Neural cell (in vitro differentiated cells): Measurements from ENCODE around the gene ATG2A. TPM values are rescaled to one million over a fixed set of nuclear protein-coding genes. Genes with fewer than 3 reads are reported as not detected.

Experiments used
- H2AFZ ChIP-seq: fragments of 200-600, 300-800 bp; sonication (generic), shearing (Covaris generic); 2 replicates; pipeline ENCODE4 v1.6.0; 2014; ENCODE audit warnings: low read depth, mild to moderate bottlenecking, antibody characterized with exemption, low read length, moderate library complexity
- H3F3A ChIP-seq: fragments of 200-600 bp; shearing (Covaris generic); 2 replicates; pipeline ENCODE4 v1.6.1; 2016; ENCODE audit warnings: mild to moderate bottlenecking, moderate library complexity, mixed read lengths, antibody characterized with exemption, low read length; ENCODE audit not compliant: insufficient read depth, poor library complexity, severe bottlenecking
- H3K27ac ChIP-seq: fragments of 200-600, 300-800 bp; sonication (generic), shearing (Covaris generic); 2 replicates; pipeline ENCODE4 v1.5.1; 2014; ENCODE audit warnings: mild to moderate bottlenecking, low read length, moderate library complexity
- H3K27me3 ChIP-seq: fragments of 300-800, 200-600 bp; sonication (generic), shearing (Covaris generic); 2 replicates; pipeline ENCODE4 v1.6.0; 2014; ENCODE audit warnings: mild to moderate bottlenecking, low read depth, low read length, moderate library complexity; ENCODE audit not compliant: insufficient read depth
- H3K36me3 ChIP-seq: fragments of 300-800, 200-600 bp; sonication (generic), shearing (Covaris generic); 2 replicates; pipeline ENCODE4 v1.5.1; 2014; ENCODE audit warnings: mild to moderate bottlenecking, antibody characterized with exemption, low read length, moderate library complexity; ENCODE audit not compliant: insufficient read depth
- H3K4me2 ChIP-seq: fragments of 300-800, 200-600 bp; sonication (generic), shearing (Covaris generic); 2 replicates; pipeline ENCODE4 v1.6.0; 2014; ENCODE audit warnings: mild to moderate bottlenecking, low read length
- H3K4me3 ChIP-seq: fragments of 300-800, 200-600 bp; sonication (generic), shearing (Covaris generic); 2 replicates; pipeline ENCODE4 v1.5.1; 2014; ENCODE audit warnings: mild to moderate bottlenecking, low read length, moderate library complexity
- H3K79me2 ChIP-seq: fragments of 200-600 bp; shearing (Covaris generic); replicated peaks from 2 replicates; pipeline ENCODE4 v1.6.0; 2014; ENCODE audit warnings: mild to moderate bottlenecking, low read length, moderate library complexity; ENCODE audit not compliant: insufficient read depth
- H3K9ac ChIP-seq: fragments of 300-800, 200-600 bp; sonication (generic), shearing (Covaris generic); 2 replicates; pipeline ENCODE4 v1.6.1; 2016; ENCODE audit warnings: mild to moderate bottlenecking, low read length, mixed read lengths
- H3K9me2 ChIP-seq: fragments of 200-600 bp; shearing (Covaris generic); 2 replicates; pipeline ENCODE4 v1.6.1; 2016; ENCODE audit warnings: mild to moderate bottlenecking, low read length, mixed read lengths; ENCODE audit not compliant: insufficient read depth
- H3K9me3 ChIP-seq: fragments of 200-600, 300-800 bp; sonication (generic), shearing (Covaris generic); 2 replicates; pipeline ENCODE4 v1.6.1; 2016; ENCODE audit warnings: mild to moderate bottlenecking, mixed run types, low read length, moderate library complexity, mixed read lengths
- H4K20me1 ChIP-seq: fragments of 200-600 bp; shearing (Covaris generic); 2 replicates; pipeline ENCODE4 v1.6.1; 2016; ENCODE audit warnings: mild to moderate bottlenecking, mixed run types; ENCODE audit not compliant: insufficient read depth
- CTCF ChIP-seq: fragments of 450-650 bp; IDR thresholded peaks from 2 replicates; pipeline ENCODE4 v1.5.1; 2014; ENCODE audit warnings: antibody characterized with exemption, mild to moderate bottlenecking, moderate library complexity; ENCODE audit not compliant: poor library complexity, severe bottlenecking
- EP300 ChIP-seq: fragments of 450-650 bp; conservative IDR thresholded peaks from 2 replicates; pipeline ENCODE4 v1.6.1; 2014; ENCODE audit warnings: antibody characterized with exemption, mild to moderate bottlenecking, moderate library complexity; ENCODE audit not compliant: poor library complexity, severe bottlenecking
- EZH2 ChIP-seq: fragments of 200-600, 300-800 bp; shearing (Covaris generic), sonication (generic); IDR thresholded peaks from 2 replicates; pipeline ENCODE4 v1.6.1; 2014; ENCODE audit warnings: antibody characterized with exemption, low read length, borderline replicate concordance, mild to moderate bottlenecking; ENCODE audit not compliant: insufficient read depth, poor library complexity, severe bottlenecking
- MXI1 ChIP-seq: fragments of 450-650 bp; conservative IDR thresholded peaks from 2 replicates; pipeline ENCODE4 v1.6.1; 2014; ENCODE audit warnings: antibody characterized with exemption, mild to moderate bottlenecking; ENCODE audit not compliant: poor library complexity, severe bottlenecking
- POLR2AphosphoS5 ChIP-seq: IDR thresholded peaks from 2 replicates; pipeline ENCODE4 v1.6.1; 2012
- RAD21 ChIP-seq: fragments of 450-650 bp; conservative IDR thresholded peaks from 2 replicates; pipeline ENCODE4 v1.6.1; 2014; ENCODE audit warnings: antibody characterized with exemption, mild to moderate bottlenecking, moderate library complexity
- REST ChIP-seq: IDR thresholded peaks from 2 replicates; pipeline ENCODE4 v1.6.1; 2012; ENCODE audit warnings: borderline replicate concordance
- SMC3 ChIP-seq: fragments of 450-650 bp; conservative IDR thresholded peaks from 2 replicates; pipeline ENCODE4 v1.6.1; 2014; ENCODE audit warnings: antibody characterized with exemption, mild to moderate bottlenecking, moderate library complexity; ENCODE audit not compliant: poor library complexity
- TAF1 ChIP-seq: IDR thresholded peaks from 2 replicates; pipeline ENCODE4 v1.6.1; 2012; ENCODE audit warnings: low read depth
- polyA plus RNA-seq: library from polyadenylated mRNA; depleted of rRNA; stranded (reverse); fragments of >200 nt; gene quantifications from 2 replicates; pipeline ENCODE4 v1.2.3, GENCODE V29; 2014

Gene ATG2A
- polyA plus RNA-seq, 1 donor from 2014 or later = 7.5 TPM

- no peaks in the 10 kb centered on the region for H3K79me2 ChIP-seq
- no peak for TF ChIP-seq TAF1
- no peak for TF ChIP-seq SMC3
- no peak for TF ChIP-seq EZH2
- no peak for TF ChIP-seq POLR2AphosphoS5
- TF ChIP-seq MXI1 = no peak
- no peak for TF ChIP-seq RAD21
- no peak for TF ChIP-seq EP300
- no peak for TF ChIP-seq REST
- TF ChIP-seq CTCF = no peak
- no peaks in the 10 kb centered on the region for H3K9me2 ChIP-seq
- H3K4me2 ChIP-seq = no peak within 1 kb of the TSS
- no peaks in the 10 kb centered on the region for H3K9me3 ChIP-seq
- no peak within 1 kb of the TSS for H3K4me3 ChIP-seq
- H4K20me1 ChIP-seq = no peaks in the 10 kb centered on the region
- H2AFZ ChIP-seq = no peak within 1 kb of the TSS
- no peak within 1 kb of the TSS for H3K9ac ChIP-seq
- no peaks in the 10 kb centered on the region for H3F3A ChIP-seq
- peaks cover under 1% of the 10 kb centered on the region for H3K36me3 ChIP-seq
- H3K27me3 ChIP-seq = no peaks in the 10 kb centered on the region
- H3K27ac ChIP-seq = no peak within 1 kb of the TSS
Observed at GRCh38 chr11:64935359-64936081, 18.5 kb upstream of the ATG2A start, which contains the start of gene GPHA2. Gene GPHA2, minus strand, starts transcription at chr11:64935893. Its CDS starts 433 bp downstream, at chr11:64935460.

- Histone ChIP-seq H3K4me2 (no peak overlapping the region), H3F3A (no peaks in the 10 kb centered on the region), H3K27ac (no peak overlapping the region), H2AFZ (no peak overlapping the region), H3K36me3 (peaks cover 3% of the 10 kb centered on the region), H3K27me3 (no peaks in the 10 kb centered on the region), H3K79me2 (no peaks in the 10 kb centered on the region), H4K20me1 (no peaks in the 10 kb centered on the region), H3K9ac (no peak overlapping the region), H3K9me3 (no peaks in the 10 kb centered on the region), H3K9me2 (no peaks in the 10 kb centered on the region), H3K4me3 (no peak overlapping the region)
- TF ChIP-seq MXI1 (no peak), RAD21 (no peak), EP300 (no peak), REST (no peak), POLR2AphosphoS5 (no peak), SMC3 (no peak), TAF1 (no peak), EZH2 (no peak), CTCF (no peak)
Observed at GRCh38 chr11:64934682-64935358, 17.8 kb upstream of the ATG2A start.
